HG03159 (cell line): Measurements from ENCODE around the gene POGK.
A peak's percentile ranks its signal among the peaks of the same experiment; 100 is the strongest.
"Not testable (repeated sequence)": the region's sequence is repeated elsewhere in the genome, so short reads cannot be mapped to it uniquely, and the experiment has no call there.

ENCODE experiments used
- ATAC-seq: cut with Tn5 transposase; IDR thresholded peaks from one replicate; pipeline ENCODE4 v1.9.1; 2021; ENCODE audit warnings: mild to moderate bottlenecking, moderate library complexity; ENCODE audit not compliant: unreplicated experiment

POGK gene

DNA sequence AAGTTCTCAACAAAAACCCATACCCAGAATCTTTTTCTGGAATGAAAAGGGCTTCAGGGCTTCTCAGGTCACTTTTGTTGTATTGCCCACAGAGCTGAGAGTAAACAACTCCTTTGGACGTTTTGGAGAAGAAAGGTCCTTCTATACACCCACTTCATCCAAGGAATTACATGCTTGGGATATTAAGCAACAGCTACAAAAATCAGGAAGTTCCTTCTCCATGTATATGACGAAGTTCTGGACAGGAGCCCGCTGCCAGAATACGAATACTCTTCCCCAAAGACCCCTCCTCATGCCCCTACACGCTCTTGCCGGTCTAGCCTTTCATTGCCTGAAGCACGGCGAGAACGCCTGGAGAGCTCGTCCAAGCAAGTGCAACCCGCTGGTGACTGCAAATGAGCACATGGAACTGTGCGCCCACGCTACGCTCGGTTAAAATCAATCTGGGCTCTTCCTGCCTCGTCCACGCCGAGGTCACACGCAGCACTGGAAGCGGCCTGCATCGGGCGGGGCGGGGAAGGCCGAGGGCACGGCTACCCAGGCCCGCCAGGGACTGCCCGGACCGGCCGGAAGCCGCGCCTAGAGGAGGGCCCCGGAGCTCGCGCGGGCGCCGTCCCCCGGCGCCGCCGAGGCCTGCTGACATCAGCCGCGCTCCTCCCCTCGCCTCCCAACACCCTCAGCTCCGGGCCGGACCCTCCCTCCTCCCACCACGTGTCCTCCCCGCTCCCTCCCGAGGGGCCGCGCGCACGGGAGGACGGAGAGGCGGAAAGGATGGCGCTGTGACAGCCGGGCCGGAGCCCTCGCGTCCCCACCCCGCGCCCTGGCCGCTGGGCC is at the start of gene POGK:
Gene POGK, plus strand, starts transcription at position 710 of the 834 bp plus-strand sequence. CDS start 1,482 bp downstream, outside the sequence.
- peak; percentile 96 for ATAC-seq

DNA sequence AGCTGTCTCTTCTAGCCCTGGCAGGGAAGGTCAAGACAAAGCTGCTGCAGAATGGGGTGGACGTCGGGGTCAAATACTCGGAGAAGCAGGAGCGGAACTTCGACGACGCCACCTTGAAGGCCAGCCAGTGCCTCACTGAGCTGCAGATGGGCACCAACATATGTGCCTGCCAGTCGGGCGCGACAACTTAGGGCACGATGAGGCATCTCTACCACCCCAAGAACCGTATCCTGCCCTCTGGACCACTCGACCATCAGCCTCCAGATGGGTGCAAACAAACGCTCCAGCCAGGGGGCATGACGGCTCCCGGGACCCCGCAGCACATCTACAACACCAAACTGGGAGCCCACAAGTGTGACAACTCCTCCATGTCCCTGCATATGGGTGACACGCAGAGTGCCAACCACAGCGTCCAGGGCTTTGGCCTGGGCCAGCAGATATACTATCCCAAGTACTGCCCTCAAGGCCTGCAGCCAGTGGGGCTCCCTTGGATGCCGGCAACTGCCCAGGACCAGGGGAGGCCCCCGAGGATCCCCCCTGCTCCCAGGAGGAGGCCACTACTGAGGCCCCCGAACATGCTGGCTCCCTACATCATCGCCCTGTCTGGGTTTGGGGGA is 42.5 kb upstream of the POGK start:
- ATAC-seq, result no peak

- no peak for ATAC-seq
Measured at GRCh38 chr1:166808952-166809351, 30.3 kb upstream of the POGK start.

DNA sequence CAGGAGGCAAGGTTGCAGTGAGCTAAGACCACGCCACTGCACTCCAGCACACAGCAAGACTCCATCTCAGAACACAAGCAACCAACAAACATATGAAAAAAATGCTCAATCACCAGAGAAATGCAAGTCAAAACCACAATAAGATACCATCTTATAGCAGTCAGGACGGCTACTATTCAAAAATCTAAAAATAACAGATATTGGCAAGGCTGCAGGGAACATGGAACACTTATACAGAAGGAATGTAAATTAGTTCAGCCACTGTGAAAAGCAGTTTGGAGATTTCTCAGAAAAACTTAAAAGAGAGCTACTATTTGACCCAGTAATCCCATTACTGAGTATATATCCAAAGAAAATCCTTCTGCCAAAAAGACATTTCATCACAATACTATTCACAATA is 27.6 kb upstream of the POGK start:
- no peak for ATAC-seq

DNA sequence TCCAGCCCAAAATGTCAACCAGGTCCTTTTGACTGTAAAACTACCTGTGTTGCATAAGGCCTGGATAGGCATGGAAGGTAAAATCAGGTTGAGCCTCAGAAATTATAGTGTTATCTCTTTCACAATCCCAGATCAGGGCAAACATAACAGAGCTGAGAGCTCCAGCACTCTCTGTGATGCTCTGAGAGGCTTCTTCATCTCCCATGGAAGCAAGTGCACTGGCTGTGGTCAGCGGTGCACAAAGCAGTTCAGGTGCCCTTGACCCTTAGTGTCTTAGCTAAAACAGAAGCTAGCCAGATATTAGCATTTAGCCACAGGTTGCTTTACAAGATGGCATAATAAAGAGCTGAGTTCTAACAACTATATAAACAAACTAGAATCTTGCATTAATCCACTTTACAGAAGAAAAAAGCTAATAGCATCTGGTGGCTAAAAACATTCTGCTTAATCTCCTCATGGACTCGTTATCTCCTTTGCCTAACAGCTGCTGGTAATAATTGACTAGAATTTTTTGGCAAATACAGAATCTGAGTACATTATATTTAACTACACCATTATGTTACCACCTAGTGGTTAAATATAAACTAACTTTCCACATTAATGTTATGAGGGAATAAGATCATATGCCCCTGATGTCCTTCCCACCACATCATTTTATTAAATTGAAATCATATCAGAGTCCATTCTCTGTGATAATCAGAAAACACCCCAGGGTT is 25.6 kb upstream of the POGK start:
- ATAC-seq, result no peak

GRCh38 chr1:166814611-166815010 is 24.7 kb upstream of the POGK start:
- ATAC-seq, result no peak

DNA sequence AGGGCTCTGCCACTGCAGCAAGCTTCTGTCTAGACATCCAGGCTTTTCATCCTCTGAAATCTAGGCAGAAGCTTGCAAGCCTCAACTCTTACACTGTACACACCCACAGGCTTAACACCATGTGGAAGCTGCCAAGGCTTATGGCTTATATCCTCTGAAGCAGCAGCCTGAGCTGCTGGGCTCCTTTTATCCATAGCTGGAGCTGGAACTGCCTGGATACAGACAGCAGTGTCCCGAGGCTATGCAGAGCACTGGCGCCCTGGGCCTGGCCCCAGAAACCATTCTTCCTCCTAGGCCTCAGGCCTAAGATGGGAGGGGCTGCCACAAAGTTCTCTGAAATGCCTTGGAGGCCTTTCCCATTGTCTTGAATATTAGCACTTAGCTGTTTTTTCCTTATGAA is 19.3 kb upstream of the POGK start:
- no peak for ATAC-seq

DNA sequence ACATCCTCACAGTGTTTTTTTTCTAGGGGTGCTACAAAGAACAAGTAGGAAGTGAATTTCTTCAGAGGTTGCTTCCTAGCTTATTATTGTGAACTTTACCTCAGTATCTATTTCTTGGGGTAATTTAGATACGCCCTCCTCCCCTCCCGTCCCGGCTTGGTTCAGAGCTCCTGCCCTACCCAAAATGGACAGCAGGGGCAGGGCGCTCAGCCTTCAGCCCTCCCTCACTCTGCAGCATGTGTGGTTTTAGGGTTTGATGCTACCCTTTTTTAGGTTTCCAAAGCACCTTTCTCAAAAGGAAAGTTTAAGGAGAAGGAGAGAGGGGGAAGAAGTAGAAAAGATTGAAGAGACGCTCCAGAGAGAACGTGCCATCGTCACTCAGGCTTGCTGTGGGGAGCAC is 16.9 kb upstream of the POGK start:
- ATAC-seq, result peak; percentile 50

DNA sequence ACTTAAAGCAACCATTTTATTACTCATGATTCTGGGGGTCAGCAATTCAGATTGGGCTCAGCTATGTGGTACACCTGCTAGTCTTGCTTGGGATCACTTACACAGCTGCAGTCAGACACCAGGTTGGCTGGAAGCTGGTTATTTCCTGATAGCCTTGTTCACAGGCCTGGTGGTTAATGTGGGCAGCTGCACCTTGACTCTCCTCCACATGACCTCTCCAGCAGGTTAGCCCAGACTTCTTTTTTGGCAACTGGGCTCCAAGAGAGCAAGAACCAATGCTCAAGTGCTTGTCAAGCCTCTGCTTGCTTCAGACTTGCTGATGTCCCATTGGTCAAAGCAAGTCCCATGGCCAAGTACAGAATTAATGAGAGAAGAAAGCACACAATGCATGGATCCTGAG is 11.8 kb upstream of the POGK start:
- no peak for ATAC-seq

DNA sequence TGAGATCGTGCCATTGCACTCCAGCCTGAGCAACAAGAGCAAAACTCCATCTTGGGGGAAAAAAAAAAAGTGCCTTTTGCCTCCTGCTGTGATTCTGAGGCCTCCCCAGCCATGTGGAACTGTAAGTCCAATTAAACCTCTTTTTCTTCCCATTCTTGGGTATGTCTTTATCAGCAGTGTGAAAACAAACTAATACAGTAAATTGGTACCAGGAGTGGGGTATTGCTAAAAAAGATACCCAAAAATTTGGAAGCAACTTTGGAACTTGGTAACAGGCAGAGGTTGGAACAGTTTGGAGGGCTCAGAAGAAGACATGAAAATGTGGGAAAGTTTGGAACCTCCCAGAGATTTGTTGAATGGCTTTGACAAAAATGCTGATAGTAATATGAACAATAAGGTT is 9.5 kb upstream of the POGK start:
- ATAC-seq, result not testable (repeated sequence)

- no peak for ATAC-seq
Measured at GRCh38 chr1:166836733-166837132, 2.5 kb upstream of the POGK start.

GRCh38 chr1:166839600-166840308 is 479 bp downstream of the POGK start:
- ATAC-seq, result peak; percentile 37

GRCh38 chr1:166840309-166841274 is 1.3 kb downstream of the POGK start:
- no peak for ATAC-seq

GRCh38 chr1:166843322-166843721 is 4.0 kb downstream of the POGK start:
- no peak for ATAC-seq

GRCh38 chr1:166843769-166844596 is 4.7 kb downstream of the POGK start:
- no peak for ATAC-seq

DNA sequence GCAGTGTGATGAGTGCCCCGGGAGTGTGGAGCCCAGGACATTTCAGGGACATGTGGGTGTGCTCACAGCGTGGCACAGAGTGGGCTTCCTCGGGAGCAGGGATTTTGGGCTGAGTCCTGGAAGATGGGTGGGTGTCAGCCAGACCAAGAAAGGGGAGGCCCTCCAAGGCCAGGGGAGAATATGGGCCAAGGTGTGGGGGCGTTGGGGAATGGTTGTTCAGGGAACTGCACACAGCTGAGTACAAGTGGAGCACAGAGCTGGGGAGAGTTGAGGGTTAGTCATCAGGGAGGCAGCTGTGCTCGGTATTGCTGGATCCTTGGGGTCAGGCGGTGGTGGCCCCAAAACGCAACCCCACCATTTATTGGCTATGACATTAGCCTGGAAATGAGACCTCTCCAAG is 5.5 kb downstream of the POGK start:
- ATAC-seq, result no peak

GRCh38 chr1:166848193-166848592 is 8.9 kb downstream of the POGK start:
- ATAC-seq, result no peak

DNA sequence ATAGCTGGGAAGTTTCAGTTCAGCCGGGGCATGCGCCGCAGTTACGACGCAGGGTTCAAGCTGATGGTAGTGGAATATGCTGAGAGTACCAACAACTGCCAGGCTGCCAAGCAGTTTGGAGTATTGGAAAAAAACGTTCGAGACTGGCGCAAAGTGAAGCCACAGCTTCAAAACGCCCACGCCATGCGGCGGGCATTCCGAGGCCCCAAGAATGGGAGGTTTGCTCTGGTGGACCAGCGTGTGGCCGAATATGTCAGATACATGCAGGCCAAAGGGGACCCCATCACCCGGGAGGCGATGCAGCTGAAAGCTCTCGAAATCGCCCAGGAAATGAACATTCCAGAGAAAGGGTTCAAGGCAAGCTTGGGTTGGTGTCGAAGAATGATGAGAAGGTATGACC is 9.9 kb downstream of the POGK start:
- no peak for ATAC-seq

DNA sequence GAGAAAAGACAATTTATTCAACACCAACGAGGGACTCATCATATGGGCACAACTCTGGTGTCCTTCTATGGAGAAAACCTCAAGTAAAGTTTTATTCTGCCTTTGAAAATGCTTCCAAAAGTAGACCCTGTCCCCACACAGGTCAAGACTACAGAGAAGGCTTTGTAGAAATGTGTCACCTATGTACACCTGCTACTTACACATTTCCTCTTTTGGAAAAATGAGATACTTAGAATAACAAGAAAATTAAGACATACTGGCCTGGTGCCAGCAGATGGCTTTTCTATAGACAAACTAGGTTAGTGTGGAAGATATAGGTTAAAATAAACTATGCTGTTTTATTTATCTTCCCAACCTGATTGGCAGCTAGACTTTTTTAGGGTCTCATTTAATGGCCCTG is 13.6 kb downstream of the POGK start:
- ATAC-seq, result no peak
